WI38 (cell line): ENCODE results near the gene ZSCAN10.

Experiments
- H3K4me3 ChIP-seq: 2 replicates; pipeline ENCODE4 v1.5.1; 2011; ENCODE audit warnings: low read depth, mild to moderate bottlenecking, control low read depth, low read length
- CTCF ChIP-seq: IDR thresholded peaks from 2 replicates; pipeline ENCODE4 v1.5.1; 2012; ENCODE audit warnings: low read depth, mild to moderate bottlenecking, control low read depth, low read length

Gene ZSCAN10

GRCh38 chr16:3121851-3122467 is 22.9 kb upstream of the ZSCAN10 start:
- H3K4me3 ChIP-seq: no peak overlapping the region
- TF ChIP-seq CTCF: no peak

- no peak for TF ChIP-seq CTCF
- no peak overlapping the region for H3K4me3 ChIP-seq
Measured at GRCh38 chr16:3120435-3120834, 21.3 kb upstream of the ZSCAN10 start.

GRCh38 chr16:3119701-3120408 is 20.8 kb upstream of the ZSCAN10 start:
- no peak for TF ChIP-seq CTCF
- no peak overlapping the region for H3K4me3 ChIP-seq

GRCh38 chr16:3119286-3119685 is 20.2 kb upstream of the ZSCAN10 start:
- TF ChIP-seq CTCF: no peak
- no peak overlapping the region for H3K4me3 ChIP-seq

- no peak for TF ChIP-seq CTCF
- no peak overlapping the region for H3K4me3 ChIP-seq
Measured at GRCh38 chr16:3118846-3119245, 19.8 kb upstream of the ZSCAN10 start.

GRCh38 chr16:3118204-3118790 is 19.2 kb upstream of the ZSCAN10 start:
- TF ChIP-seq CTCF: no peak
- H3K4me3 ChIP-seq: no peak overlapping the region

- no peak overlapping the region for H3K4me3 ChIP-seq
- TF ChIP-seq CTCF: no peak
Measured at GRCh38 chr16:3115561-3115960, 16.5 kb upstream of the ZSCAN10 start.
